Adrenal gland (tissue), 12 donors: ENCODE measurements around the gene CDHR1. TPM values are rescaled to one million over a fixed set of nuclear protein-coding genes. Genes with fewer than 3 reads are reported as not detected.
"Not testable (repeated sequence)": the region's sequence is repeated elsewhere in the genome, so short reads cannot be mapped to it uniquely, and the experiment has no call there.

Source experiments
- DNase-seq, 7 donors: peaks; one replicate each; pipeline ENCODE4 v3.0.0-alpha.2; 2019 to 2020
- H3K27ac ChIP-seq, 5 donors: fragments of 200-600 bp; sonication (generic) in 4 of 5; 1 replicate in 3 of 5; 2 replicates in 2 of 5; pipeline versions ENCODE4 v1.5.1 to v1.8.0; 2016 to 2020; ENCODE audit warnings: mild to moderate bottlenecking in 1 of 5
- H3K27me3 ChIP-seq: fragments of 200-600 bp; 2 replicates; pipeline ENCODE4 v1.8.0; 2021
- H3K36me3 ChIP-seq, 2 donors: fragments of 200-600 bp; replicated peaks in 1 of 2; 1 replicate in 1 of 2; 2 replicates in 1 of 2; pipeline versions ENCODE4 v1.5.1 to v1.8.0; 2018 to 2022
- H3K4me1 ChIP-seq, 2 donors: fragments of 200-600 bp; replicated peaks in 1 of 2; 1 replicate in 1 of 2; 2 replicates in 1 of 2; pipeline versions ENCODE4 v1.5.1 to v1.8.0; 2018 to 2021
- H3K4me3 ChIP-seq, 4 donors: fragments of 200-600 bp; sonication (generic) in 3 of 4; one replicate each; pipeline ENCODE4 v1.5.1; 2016 to 2018
- H3K9me3 ChIP-seq, 3 donors: fragments of 200-600 bp; sonication (generic) in 1 of 3; replicated peaks in 1 of 3; 1 replicate in 2 of 3; 2 replicates in 1 of 3; pipeline versions ENCODE4 v1.5.1 to v1.8.0; 2016 to 2021
- POLR2A ChIP-seq, 2 donors: fragments of 450-650 bp; IDR thresholded peaks; one replicate each; pipeline ENCODE4 v1.6.1; 2017; ENCODE audit warnings: antibody characterized with exemption in 2 of 2, mild to moderate bottlenecking in 2 of 2, moderate library complexity in 1 of 2
- WGBS, 4 donors: extraction: QIAGEN DNeasy Blood & Tissue Kit in 2 of 4; methylation state at CpG; one replicate each; pipeline versions ENCODE4 v1.1.5 to v1.1.7; 2013 to 2017; 5-methylcytosine and 5-hydroxymethylcytosine counted together
- intact Hi-C, 2 donors: fragments of 100-400 bp; cut with DNase I; formaldehyde crosslinking; loops; one replicate each; pipeline versions ENCODE4 v1.14.1 to v1.15.0; 2022 to 2023
- polyA plus RNA-seq, 3 donors: library from polyadenylated mRNA; stranded (reverse); fragments of 200-250 nt in 2 of 3; fragments of 350-450 nt in 1 of 3; fragmentation: Illumina TruSeq in 1 of 3; extraction: RNeasy Lipid Tissue Mini Kit (QIAGEN cat#74804) in 1 of 3; gene quantifications; one replicate each; pipeline ENCODE4 v1.2.3, GENCODE V29; 2013 to 2014
- total RNA-seq, 9 donors: library from RNA; depleted of rRNA in 4 of 9; stranded (reverse); fragments of >200 nt in 4 of 9; fragments of 120-200 nt in 1 of 9; fragmentation: NEBNext Ultra II Directional in 1 of 9; extraction: Animal tissue kit (Norgen Biotek cat#: 25700) in 1 of 9; gene quantifications; one replicate each; pipeline versions ENCODE4 v1.1.0 to v1.2.4, GENCODE V29; 2013 to 2023
- TF ChIP-seq, protein P1 (sequence below), 6 experiments: fragments of 450-650 bp in 4 of 6; fragments of 200-600 bp in 2 of 6; sonication (generic) in 1 of 6; IDR thresholded peaks; 1 replicate in 5 of 6; 2 replicates in 1 of 6; pipeline versions ENCODE4 v1.5.1 to v1.8.0; 2016 to 2021; ENCODE audit warnings: antibody characterized with exemption in 6 of 6, mild to moderate bottlenecking in 2 of 6, moderate library complexity in 1 of 6
- donor health status: healthy with polysubstance abuse.
- donor health status: Bipolar disorder and iron deficiency.
- donor health status: DM: yes; HTN: yes; CAD: no.
- donor health status: DM: no; HTN: no; CAD: no.
- donor health status: DM: no; HTN: no; CAD: no.
- donor health status: DM: yes; HTN: yes; CAD: no.

The CDHR1 gene
- total and polyA plus RNA-seq, 12 donors: 0.09 to 7.7 (median 0.47) TPM

GRCh38 chr10:84160663-84161362 is 33.5 kb upstream of the CDHR1 start:
- no peaks in the 10 kb centered on the region for H3K4me1 ChIP-seq
- DNase-seq: no peak

DNA sequence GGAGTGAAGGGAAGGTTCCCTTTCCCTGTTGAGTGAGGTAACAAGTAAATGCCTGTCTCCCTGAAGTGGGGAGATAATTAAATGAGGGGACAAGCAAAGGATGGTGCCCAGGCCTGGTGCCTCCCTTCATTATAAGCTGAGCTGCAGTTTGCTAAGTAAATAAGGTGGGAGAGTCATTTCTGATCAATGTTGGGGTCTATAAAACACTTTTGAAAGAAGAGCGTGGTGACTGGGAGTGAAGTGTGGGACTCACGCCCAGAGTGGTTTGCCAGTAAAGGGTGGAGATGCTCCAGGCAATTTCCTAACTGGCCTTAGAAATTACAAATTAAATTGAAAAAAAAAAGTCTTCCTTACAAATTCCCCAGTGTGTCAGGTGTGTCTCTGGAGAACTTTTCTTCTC is 30.3 kb upstream of the CDHR1 start:
- 46 to 67% (median 57%) methylated on average over 2 of the region's 2 CpGs for WGBS, 4 donors

More at GRCh38 chr10:84160663-84161362, 33.5 kb upstream of the CDHR1 start:
- H3K36me3 ChIP-seq: no peaks in the 10 kb centered on the region
- no peaks in the 10 kb centered on the region for H3K27me3 ChIP-seq
- no peaks in the 10 kb centered on the region for H3K9me3 ChIP-seq
- TF ChIP-seq POLR2A (IDR thresholded peaks at IDR 0.05): no peak
- TF ChIP-seq, protein P1, sequence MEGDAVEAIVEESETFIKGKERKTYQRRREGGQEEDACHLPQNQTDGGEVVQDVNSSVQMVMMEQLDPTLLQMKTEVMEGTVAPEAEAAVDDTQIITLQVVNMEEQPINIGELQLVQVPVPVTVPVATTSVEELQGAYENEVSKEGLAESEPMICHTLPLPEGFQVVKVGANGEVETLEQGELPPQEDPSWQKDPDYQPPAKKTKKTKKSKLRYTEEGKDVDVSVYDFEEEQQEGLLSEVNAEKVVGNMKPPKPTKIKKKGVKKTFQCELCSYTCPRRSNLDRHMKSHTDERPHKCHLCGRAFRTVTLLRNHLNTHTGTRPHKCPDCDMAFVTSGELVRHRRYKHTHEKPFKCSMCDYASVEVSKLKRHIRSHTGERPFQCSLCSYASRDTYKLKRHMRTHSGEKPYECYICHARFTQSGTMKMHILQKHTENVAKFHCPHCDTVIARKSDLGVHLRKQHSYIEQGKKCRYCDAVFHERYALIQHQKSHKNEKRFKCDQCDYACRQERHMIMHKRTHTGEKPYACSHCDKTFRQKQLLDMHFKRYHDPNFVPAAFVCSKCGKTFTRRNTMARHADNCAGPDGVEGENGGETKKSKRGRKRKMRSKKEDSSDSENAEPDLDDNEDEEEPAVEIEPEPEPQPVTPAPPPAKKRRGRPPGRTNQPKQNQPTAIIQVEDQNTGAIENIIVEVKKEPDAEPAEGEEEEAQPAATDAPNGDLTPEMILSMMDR (IDR thresholded peaks at IDR 0.05): no peak
- H3K27ac ChIP-seq: no peak overlapping the region
- H3K4me3 ChIP-seq: no peak overlapping the region
- WGBS, 4 donors: 48 to 51% (median 50%) methylated on average over 6 of the region's 6 CpGs
- intact Hi-C loops: no loop called here

GRCh38 chr10:84164442-84164841 is 29.9 kb upstream of the CDHR1 start:
- no peaks in the 10 kb centered on the region for H3K9me3 ChIP-seq
- H3K4me1 ChIP-seq: no peaks in the 10 kb centered on the region
- no peaks in the 10 kb centered on the region for H3K27me3 ChIP-seq
- no peak for DNase-seq
- intact Hi-C loops: no loop called here
- 28 to 34% (median 32%) methylated on average over 2 of the region's 2 CpGs for WGBS, 4 donors
- H3K4me3 ChIP-seq: no peak overlapping the region
- H3K27ac ChIP-seq: no peak overlapping the region
- no peak for TF ChIP-seq POLR2A (IDR thresholded peaks at IDR 0.05)
- TF ChIP-seq, protein P1 (IDR thresholded peaks at IDR 0.05): no peak
- no peaks in the 10 kb centered on the region for H3K36me3 ChIP-seq

More for the DNA sequence above, 30.3 kb upstream of the CDHR1 start:
- no peaks in the 10 kb centered on the region for H3K27me3 ChIP-seq
- no peaks in the 10 kb centered on the region for H3K9me3 ChIP-seq
- no peak overlapping the region for H3K27ac ChIP-seq
- H3K36me3 ChIP-seq: no peaks in the 10 kb centered on the region
- H3K4me3 ChIP-seq: no peak overlapping the region
- DNase-seq: no peak
- no peaks in the 10 kb centered on the region for H3K4me1 ChIP-seq
- intact Hi-C loops: no loop called here
- TF ChIP-seq, protein P1 (IDR thresholded peaks at IDR 0.05): no peak
- no peak for TF ChIP-seq POLR2A (IDR thresholded peaks at IDR 0.05)

GRCh38 chr10:84166620-84167288 is 27.6 kb upstream of the CDHR1 start:
- DNase-seq: no peak
- 71 to 91% (median 90%) methylated on average over 2 to 4 of the region's 4 CpGs for WGBS, 4 donors
- no peaks in the 10 kb centered on the region for H3K27me3 ChIP-seq
- H3K4me1 ChIP-seq: no peaks in the 10 kb centered on the region
- no peak overlapping the region for H3K4me3 ChIP-seq
- no peaks in the 10 kb centered on the region for H3K9me3 ChIP-seq
- no peaks in the 10 kb centered on the region for H3K36me3 ChIP-seq
- intact Hi-C loops: no loop called here
- H3K27ac ChIP-seq: no peak overlapping the region
- TF ChIP-seq POLR2A (IDR thresholded peaks at IDR 0.05): no peak
- TF ChIP-seq, protein P1 (IDR thresholded peaks at IDR 0.05): no peak

- H3K36me3 ChIP-seq, DNase-seq, H3K4me1 ChIP-seq, H3K27ac ChIP-seq, intact Hi-C loops, H3K9me3 ChIP-seq, H3K27me3 ChIP-seq, H3K4me3 ChIP-seq: not testable (repeated sequence)
- WGBS, 4 donors: 71 to 90% (median 79%) methylated on average over 2 of the region's 2 CpGs
Measured at GRCh38 chr10:84167289-84167653, 27.1 kb upstream of the CDHR1 start.

- H3K4me3 ChIP-seq, H3K9me3 ChIP-seq, H3K27me3 ChIP-seq, H3K4me1 ChIP-seq, H3K36me3 ChIP-seq, DNase-seq, H3K27ac ChIP-seq, intact Hi-C loops: not testable (repeated sequence)
- 90 to 99% (median 95%) methylated on average over 10 of the region's 10 CpGs for WGBS, 4 donors
Measured at GRCh38 chr10:84168382-84168781, 26.0 kb upstream of the CDHR1 start.

- intact Hi-C loops, H3K9me3 ChIP-seq, H3K27ac ChIP-seq, H3K4me1 ChIP-seq, H3K4me3 ChIP-seq, DNase-seq, H3K27me3 ChIP-seq, H3K36me3 ChIP-seq: not testable (repeated sequence)
- WGBS, 4 donors: 86 to 95% (median 87%) methylated on average over 2 of the region's 2 CpGs
Measured at GRCh38 chr10:84171237-84171636, 23.1 kb upstream of the CDHR1 start.
